AG09319 (cell line): ENCODE measurements around the gene SFMBT2.

Experiments
- DNase-seq: peaks from one replicate; pipeline ENCODE4 v3.0.0-alpha.2; 2010; ENCODE audit warnings: low read depth; ENCODE audit errors: extremely low read depth
- CTCF ChIP-seq: IDR thresholded peaks from 2 replicates; pipeline ENCODE4 v1.5.1; 2011; ENCODE audit warnings: low read depth, mild to moderate bottlenecking, inconsistent platforms, low read length, moderate library complexity

Gene SFMBT2

GRCh38 chr10:7235376-7235775 is 175.5 kb downstream of the SFMBT2 start:
- no peak for TF ChIP-seq CTCF
- no peak for DNase-seq

GRCh38 chr10:7234109-7234508 is 176.7 kb downstream of the SFMBT2 start:
- no peak for DNase-seq
- TF ChIP-seq CTCF, result no peak

GRCh38 chr10:7233259-7233991 is 177.4 kb downstream of the SFMBT2 start:
- DNase-seq, result no peak
- no peak for TF ChIP-seq CTCF

GRCh38 chr10:7231509-7232414 is 179.1 kb downstream of the SFMBT2 start:
- DNase-seq, result no peak
- no peak for TF ChIP-seq CTCF

- no peak for TF ChIP-seq CTCF
- DNase-seq, result no peak
These were observed 179.9 kb downstream of the SFMBT2 start for GRCh38 chr10:7230951-7231350.

GRCh38 chr10:7230036-7230435 is 180.8 kb downstream of the SFMBT2 start:
- no peak for DNase-seq
- TF ChIP-seq CTCF, result no peak

- DNase-seq, result no peak
These were observed 185.7 kb downstream of the SFMBT2 start for GRCh38 chr10:7225133-7225532.

More at GRCh38 chr10:7225133-7225532, 185.7 kb downstream of the SFMBT2 start:
- TF ChIP-seq CTCF, result no peak
